Ishikawa (cell line): ENCODE measurements around the gene TBC1D21.

Source experiments
- CEBPB ChIP-seq: IDR thresholded peaks from 2 replicates; pipeline ENCODE4 v1.6.1; 2012
- CREB1 ChIP-seq: IDR thresholded peaks from 2 replicates; pipeline ENCODE4 v1.6.1; 2012; ENCODE audit warnings: low read depth
- EGR1 ChIP-seq: IDR thresholded peaks from 2 replicates; pipeline ENCODE4 v1.6.1; 2012
- EP300 ChIP-seq: IDR thresholded peaks from 2 replicates; pipeline ENCODE4 v1.6.1; 2012; ENCODE audit warnings: borderline replicate concordance
- FOXM1 ChIP-seq: IDR thresholded peaks from 2 replicates; pipeline ENCODE4 v1.6.1; 2012; ENCODE audit warnings: low read depth, borderline replicate concordance
- NFIC ChIP-seq: IDR thresholded peaks from 2 replicates; pipeline ENCODE4 v1.6.1; 2012
- RAD21 ChIP-seq: IDR thresholded peaks from 2 replicates; pipeline ENCODE4 v1.6.1; 2012; ENCODE audit warnings: low read depth
- TAF1 ChIP-seq: IDR thresholded peaks from 2 replicates; pipeline ENCODE4 v1.6.1; 2012; ENCODE audit warnings: low read depth, mild to moderate bottlenecking
- TCF12 ChIP-seq: IDR thresholded peaks from 2 replicates; pipeline ENCODE4 v1.6.1; 2012; ENCODE audit warnings: low read depth
- YY1 ChIP-seq: IDR thresholded peaks from 2 replicates; pipeline ENCODE4 v1.6.1; 2012; ENCODE audit warnings: low read depth
- TF ChIP-seq, protein P1 (sequence below): IDR thresholded peaks from 2 replicates; pipeline ENCODE4 v1.6.1; 2012
- TF ChIP-seq, protein P2 (sequence below): IDR thresholded peaks from 2 replicates; pipeline ENCODE4 v1.6.1; 2012

- TF ChIP-seq, protein P1, sequence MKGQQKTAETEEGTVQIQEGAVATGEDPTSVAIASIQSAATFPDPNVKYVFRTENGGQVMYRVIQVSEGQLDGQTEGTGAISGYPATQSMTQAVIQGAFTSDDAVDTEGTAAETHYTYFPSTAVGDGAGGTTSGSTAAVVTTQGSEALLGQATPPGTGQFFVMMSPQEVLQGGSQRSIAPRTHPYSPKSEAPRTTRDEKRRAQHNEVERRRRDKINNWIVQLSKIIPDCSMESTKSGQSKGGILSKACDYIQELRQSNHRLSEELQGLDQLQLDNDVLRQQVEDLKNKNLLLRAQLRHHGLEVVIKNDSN: no peak
- no peak for TF ChIP-seq CREB1
- TF ChIP-seq, protein P2, sequence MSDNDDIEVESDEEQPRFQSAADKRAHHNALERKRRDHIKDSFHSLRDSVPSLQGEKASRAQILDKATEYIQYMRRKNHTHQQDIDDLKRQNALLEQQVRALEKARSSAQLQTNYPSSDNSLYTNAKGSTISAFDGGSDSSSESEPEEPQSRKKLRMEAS: no peak
- TF ChIP-seq EP300: no peak
- TF ChIP-seq TAF1: no peak
- TF ChIP-seq FOXM1: no peak
- TF ChIP-seq CEBPB: no peak
- TF ChIP-seq NFIC: no peak
- TF ChIP-seq RAD21: no peak
- no peak for TF ChIP-seq YY1
- TF ChIP-seq TCF12: no peak
- TF ChIP-seq EGR1: no peak
Measured at GRCh38 chr15:73851689-73852088, 21.7 kb upstream of the TBC1D21 start.
